Measurements from ENCODE around the gene GLDC. TPM values are rescaled to one million over a fixed set of nuclear protein-coding genes. Genes with fewer than 3 reads are reported as not detected.

Gene GLDC
- polyA plus RNA-seq, 2 donors = 2.3 to 2.7 TPM

DNA sequence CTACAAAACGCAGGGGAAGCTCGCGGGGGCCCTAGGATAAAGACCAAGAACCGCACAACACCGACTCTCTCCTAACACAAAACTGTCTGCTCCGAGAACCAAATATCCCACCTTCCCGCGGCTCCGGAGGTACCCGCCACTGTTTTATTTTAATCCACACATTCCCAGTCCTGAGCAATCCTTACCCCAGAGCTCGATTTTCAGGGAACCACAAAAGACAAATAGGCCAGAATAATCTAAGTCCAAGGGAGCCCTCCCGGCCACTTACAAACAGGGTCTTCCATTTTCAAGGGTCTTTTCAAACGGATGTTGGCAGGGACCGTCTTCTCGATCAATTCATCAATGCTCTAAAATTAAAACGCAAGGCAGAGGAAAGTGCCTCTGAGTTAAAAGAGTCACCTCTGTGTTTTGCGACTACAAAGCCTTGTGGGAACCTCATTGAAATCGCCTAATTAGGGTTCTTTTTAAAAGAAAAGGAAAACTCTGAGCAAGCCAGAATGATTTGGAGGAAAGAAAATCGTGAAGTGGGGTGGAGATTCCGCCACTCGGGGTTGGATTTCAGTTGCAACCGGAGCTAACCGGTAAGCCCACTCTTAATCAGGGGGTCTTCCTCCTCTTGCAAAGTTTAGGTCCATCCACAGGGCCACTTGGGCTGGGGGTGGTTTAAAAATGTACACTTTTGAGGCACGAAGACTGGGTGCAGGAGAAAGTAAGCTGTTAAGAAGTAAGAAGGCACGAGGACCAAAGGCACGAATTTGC lies 1.0 kb downstream of the GLDC start:
- peaks cover 0 to 5% of the 10 kb centered on the region in 2 donors for H3K27me3 ChIP-seq (ENCODE audit: control insufficient read depth in 1 of 2, insufficient read depth in 2 of 2, low read length in 2 of 2)
- 16 to 18% methylated on average over 26 of the region's 26 CpGs for WGBS, 2 donors
- H3K36me3 ChIP-seq (ENCODE audit: control insufficient read depth in 2 of 2, insufficient read depth in 2 of 2, low read length in 1 of 2) = peaks cover 0 to 2% of the 10 kb centered on the region in 2 donors
- no peaks in the 10 kb centered on the region for H3K9me3 ChIP-seq (ENCODE audit: control insufficient read depth in 2 of 2, insufficient read depth in 1 of 2, low read depth in 1 of 2, low read length in 1 of 2)
- H3K4me1 ChIP-seq (ENCODE audit: control insufficient read depth in 2 of 2, insufficient read depth in 2 of 2, low read length in 1 of 2) = peaks cover 0 to 8% of the 10 kb centered on the region in 2 donors
- no peak overlapping the region for H3K27ac ChIP-seq (ENCODE audit: low read depth in 2 of 2, low read length in 1 of 2)
- peak overlapping the region; percentile 41 to 50 for H3K4me3 ChIP-seq (ENCODE audit: low read depth in 1 of 2, low read length in 2 of 2)

DNA sequence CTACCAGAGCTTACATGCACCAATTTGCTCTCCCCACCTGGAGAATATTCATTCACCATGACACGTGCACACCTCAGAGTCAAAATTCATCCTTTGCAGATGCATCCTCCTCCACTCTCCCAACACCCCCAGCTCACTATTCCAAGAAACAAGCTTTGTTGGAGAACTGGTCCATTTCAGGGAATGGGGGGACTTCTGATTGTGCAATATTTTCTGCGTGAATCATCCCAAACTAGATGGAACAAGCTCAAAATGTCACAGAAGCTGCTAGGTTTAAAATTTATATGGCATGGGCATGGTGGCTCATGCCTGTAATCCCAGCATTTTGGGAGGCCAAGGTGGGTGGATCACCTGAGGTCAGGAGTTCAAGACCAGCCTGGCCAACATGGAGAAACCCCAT lies 3.6 kb downstream of the GLDC start:
- 47 to 60% methylated on average over 2 of the region's 2 CpGs for WGBS, 2 donors
- no peaks in the 10 kb centered on the region for H3K9me3 ChIP-seq (ENCODE audit: control insufficient read depth in 2 of 2, insufficient read depth in 1 of 2, low read depth in 1 of 2, low read length in 1 of 2)
- H3K27ac ChIP-seq (ENCODE audit: low read depth in 2 of 2, low read length in 1 of 2) = no peak overlapping the region
- peaks cover 0 to 5% of the 10 kb centered on the region in 2 donors for H3K27me3 ChIP-seq (ENCODE audit: control insufficient read depth in 1 of 2, insufficient read depth in 2 of 2, low read length in 2 of 2)
- peaks cover 0 to 2% of the 10 kb centered on the region in 2 donors for H3K36me3 ChIP-seq (ENCODE audit: control insufficient read depth in 2 of 2, insufficient read depth in 2 of 2, low read length in 1 of 2)
- H3K4me3 ChIP-seq (ENCODE audit: low read depth in 1 of 2, low read length in 2 of 2) = no peak overlapping the region
- peaks cover 0 to 8% of the 10 kb centered on the region in 2 donors for H3K4me1 ChIP-seq (ENCODE audit: control insufficient read depth in 2 of 2, insufficient read depth in 2 of 2, low read length in 1 of 2)

DNA sequence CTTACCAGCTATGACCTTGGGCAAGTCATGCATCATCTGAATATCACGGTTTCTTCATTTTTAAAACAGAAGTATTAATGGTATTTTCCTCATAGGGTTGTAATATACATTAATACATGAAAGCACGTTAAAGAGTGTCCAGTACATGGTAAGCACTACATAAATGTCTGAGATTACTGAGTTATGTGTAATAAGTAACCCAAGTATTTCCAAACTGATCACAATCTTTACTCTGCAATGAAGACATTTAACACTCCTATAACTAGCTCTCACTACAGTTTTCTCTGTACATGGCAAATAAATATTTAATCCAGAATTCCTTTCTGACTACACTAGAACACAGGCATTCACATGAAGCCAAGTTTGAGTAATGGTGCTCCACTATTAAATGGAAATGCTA lies 4.0 kb downstream of the GLDC start:
- H3K36me3 ChIP-seq (ENCODE audit: control insufficient read depth in 2 of 2, insufficient read depth in 2 of 2, low read length in 1 of 2) = peaks cover 0 to 2% of the 10 kb centered on the region in 2 donors
- H3K9me3 ChIP-seq (ENCODE audit: control insufficient read depth in 2 of 2, insufficient read depth in 1 of 2, low read depth in 1 of 2, low read length in 1 of 2) = no peaks in the 10 kb centered on the region
- 67 to 77% methylated on average over 2 of the region's 2 CpGs for WGBS, 2 donors
- H3K4me3 ChIP-seq (ENCODE audit: low read depth in 1 of 2, low read length in 2 of 2) = no peak overlapping the region
- no peak overlapping the region for H3K27ac ChIP-seq (ENCODE audit: low read depth in 2 of 2, low read length in 1 of 2)
- peaks cover 0 to 8% of the 10 kb centered on the region in 2 donors for H3K4me1 ChIP-seq (ENCODE audit: control insufficient read depth in 2 of 2, insufficient read depth in 2 of 2, low read length in 1 of 2)
- peaks cover 0 to 5% of the 10 kb centered on the region in 2 donors for H3K27me3 ChIP-seq (ENCODE audit: control insufficient read depth in 1 of 2, insufficient read depth in 2 of 2, low read length in 2 of 2)

DNA sequence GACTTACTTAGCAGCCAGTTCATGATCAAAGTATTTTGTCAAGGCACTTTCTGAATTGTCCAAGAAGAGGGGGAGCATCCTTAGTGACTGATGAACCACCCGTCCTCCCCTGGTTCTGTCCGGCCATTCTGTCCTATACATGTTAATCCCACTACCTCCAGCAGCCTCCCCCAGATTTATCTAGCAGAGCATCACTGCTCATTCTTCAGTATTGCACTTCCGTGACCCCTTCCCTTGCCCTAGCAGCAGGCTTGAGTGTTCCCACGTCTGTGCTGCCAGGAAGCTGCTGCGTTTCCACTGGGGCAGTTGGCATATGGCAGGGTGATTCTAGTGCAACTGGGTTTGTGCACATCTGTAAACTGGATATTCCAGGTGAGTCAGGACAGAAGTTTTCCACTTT lies 4.5 kb downstream of the GLDC start:
- Histone ChIP-seq H3K27ac (ENCODE audit: low read depth in 2 of 2, low read length in 1 of 2) (no peak overlapping the region), H3K4me3 (ENCODE audit: low read depth in 1 of 2, low read length in 2 of 2) (no peak overlapping the region), H3K9me3 (ENCODE audit: control insufficient read depth in 2 of 2, insufficient read depth in 1 of 2, low read depth in 1 of 2, low read length in 1 of 2) (no peaks in the 10 kb centered on the region), H3K36me3 (ENCODE audit: control insufficient read depth in 2 of 2, insufficient read depth in 2 of 2, low read length in 1 of 2) (peaks cover 0 to 2% of the 10 kb centered on the region in 2 donors), H3K27me3 (ENCODE audit: control insufficient read depth in 1 of 2, insufficient read depth in 2 of 2, low read length in 2 of 2) (peaks cover 0 to 5% of the 10 kb centered on the region in 2 donors), H3K4me1 (ENCODE audit: control insufficient read depth in 2 of 2, insufficient read depth in 2 of 2, low read length in 1 of 2) (peaks cover 0 to 6% of the 10 kb centered on the region in 2 donors)
- 71 to 76% methylated on average over 5 of the region's 5 CpGs for WGBS, 2 donors

DNA sequence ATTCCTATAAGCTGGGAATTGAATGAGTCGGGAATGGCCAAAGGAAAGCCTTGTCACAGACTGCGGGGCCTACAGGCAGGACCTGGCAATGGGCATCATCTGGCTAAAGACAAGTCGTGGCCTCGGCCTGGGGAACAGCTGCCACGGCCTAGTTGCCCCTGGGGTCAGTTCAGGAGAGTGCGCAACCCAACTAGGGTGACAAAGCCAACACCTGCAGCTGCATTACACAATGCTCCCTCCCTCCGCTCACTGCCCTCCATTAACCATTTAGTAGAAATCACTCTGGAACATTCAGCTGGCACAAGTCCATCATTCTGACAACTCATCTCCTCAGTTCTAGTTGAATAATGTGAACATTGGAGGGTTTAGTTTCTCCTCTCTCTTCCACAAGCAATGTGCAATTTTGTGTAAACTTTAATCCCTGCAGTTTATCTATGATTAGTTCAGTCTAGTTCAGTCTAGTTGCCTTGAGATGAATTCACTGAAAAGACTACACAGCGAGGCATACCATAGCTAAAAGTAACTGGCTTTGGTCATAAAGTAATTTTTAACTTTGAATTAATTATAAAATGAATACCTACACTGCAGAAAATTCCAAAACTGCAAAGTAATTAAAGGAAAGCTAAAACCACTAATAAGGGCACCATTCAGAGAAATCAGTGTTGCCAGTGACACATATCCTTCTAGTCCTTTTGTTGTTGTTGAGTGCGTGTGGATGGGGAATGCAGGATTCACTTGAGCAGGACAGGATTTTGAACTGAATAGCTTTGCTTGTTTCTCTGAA lies 5.1 kb downstream of the GLDC start:
- no peak overlapping the region for H3K27ac ChIP-seq (ENCODE audit: low read depth in 2 of 2, low read length in 1 of 2)
- WGBS, 2 donors = 59 to 61% methylated on average over 9 of the region's 9 CpGs
- no peak overlapping the region for H3K4me3 ChIP-seq (ENCODE audit: low read depth in 1 of 2, low read length in 2 of 2)
- peaks cover 0 to 4% of the 10 kb centered on the region in 2 donors for H3K4me1 ChIP-seq (ENCODE audit: control insufficient read depth in 2 of 2, insufficient read depth in 2 of 2, low read length in 1 of 2)
- no peaks in the 10 kb centered on the region for H3K9me3 ChIP-seq (ENCODE audit: control insufficient read depth in 2 of 2, insufficient read depth in 1 of 2, low read depth in 1 of 2, low read length in 1 of 2)
- H3K36me3 ChIP-seq (ENCODE audit: control insufficient read depth in 2 of 2, insufficient read depth in 2 of 2, low read length in 1 of 2) = peaks cover 0 to 2% of the 10 kb centered on the region in 2 donors
- H3K27me3 ChIP-seq (ENCODE audit: control insufficient read depth in 1 of 2, insufficient read depth in 2 of 2, low read length in 2 of 2) = peaks cover 0 to 5% of the 10 kb centered on the region in 2 donors

DNA sequence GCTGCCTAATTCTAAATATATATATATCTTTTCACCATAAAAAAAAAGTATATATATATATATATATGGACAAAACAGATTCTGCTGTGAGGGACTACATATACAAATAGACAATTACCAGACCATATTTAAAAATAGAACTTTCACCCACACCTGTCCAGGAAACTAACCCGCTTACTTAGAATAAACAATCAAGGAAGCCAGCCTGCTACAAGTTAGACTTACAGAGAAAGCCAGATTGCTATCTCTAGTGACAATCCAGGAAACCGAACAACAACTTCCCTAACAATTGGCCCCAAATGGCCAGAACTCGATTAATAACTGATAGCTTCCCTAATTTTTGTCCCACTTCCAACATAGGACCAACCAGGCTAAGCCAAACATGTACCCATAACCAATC lies 5.9 kb downstream of the GLDC start:
- WGBS, 2 donors = 72 to 75% methylated on average over 3 of the region's 3 CpGs
- peaks cover 0 to under 1% of the 10 kb centered on the region in 2 donors for H3K27me3 ChIP-seq (ENCODE audit: control insufficient read depth in 1 of 2, insufficient read depth in 2 of 2, low read length in 2 of 2)
- peaks cover 0 to 2% of the 10 kb centered on the region in 2 donors for H3K4me1 ChIP-seq (ENCODE audit: control insufficient read depth in 2 of 2, insufficient read depth in 2 of 2, low read length in 1 of 2)
- H3K4me3 ChIP-seq (ENCODE audit: low read depth in 1 of 2, low read length in 2 of 2) = no peak overlapping the region
- no peak overlapping the region for H3K27ac ChIP-seq (ENCODE audit: low read depth in 2 of 2, low read length in 1 of 2)
- no peaks in the 10 kb centered on the region for H3K9me3 ChIP-seq (ENCODE audit: control insufficient read depth in 2 of 2, insufficient read depth in 1 of 2, low read depth in 1 of 2, low read length in 1 of 2)
- peaks cover 0 to 2% of the 10 kb centered on the region in 2 donors for H3K36me3 ChIP-seq (ENCODE audit: control insufficient read depth in 2 of 2, insufficient read depth in 2 of 2, low read length in 1 of 2)

DNA sequence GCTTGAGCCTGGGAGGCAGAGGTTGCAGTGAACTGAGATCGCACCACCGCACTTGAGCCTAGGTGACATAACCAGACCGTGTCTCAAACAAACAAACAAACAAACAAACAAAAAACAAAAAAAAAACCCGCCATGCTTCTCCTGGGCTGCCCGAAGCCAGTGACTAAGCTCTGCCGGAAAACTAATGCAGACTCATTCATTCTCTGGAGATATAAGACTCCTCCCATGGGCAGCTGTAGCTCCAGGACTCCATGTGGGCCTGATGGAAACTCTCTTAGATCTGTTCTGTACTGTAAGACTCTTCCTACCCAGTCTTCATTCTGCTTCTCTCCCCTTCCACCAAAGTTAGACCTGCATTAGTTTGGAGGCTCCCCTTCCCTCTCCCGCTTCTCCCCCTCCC lies 11.1 kb downstream of the GLDC start:
- no peaks in the 10 kb centered on the region for H3K36me3 ChIP-seq (ENCODE audit: control insufficient read depth in 2 of 2, insufficient read depth in 2 of 2, low read length in 1 of 2)
- no peak overlapping the region for H3K4me3 ChIP-seq (ENCODE audit: low read depth in 1 of 2, low read length in 2 of 2)
- H3K4me1 ChIP-seq (ENCODE audit: control insufficient read depth in 2 of 2, insufficient read depth in 2 of 2, low read length in 1 of 2) = peaks cover 0 to 4% of the 10 kb centered on the region in 2 donors
- H3K9me3 ChIP-seq (ENCODE audit: control insufficient read depth in 2 of 2, insufficient read depth in 1 of 2, low read depth in 1 of 2, low read length in 1 of 2) = no peaks in the 10 kb centered on the region
- 87% methylated on average over 7 of the region's 7 CpGs for WGBS, 2 donors
- H3K27ac ChIP-seq (ENCODE audit: low read depth in 2 of 2, low read length in 1 of 2) = no peak overlapping the region
- no peaks in the 10 kb centered on the region for H3K27me3 ChIP-seq (ENCODE audit: control insufficient read depth in 1 of 2, insufficient read depth in 2 of 2, low read length in 2 of 2)

DNA sequence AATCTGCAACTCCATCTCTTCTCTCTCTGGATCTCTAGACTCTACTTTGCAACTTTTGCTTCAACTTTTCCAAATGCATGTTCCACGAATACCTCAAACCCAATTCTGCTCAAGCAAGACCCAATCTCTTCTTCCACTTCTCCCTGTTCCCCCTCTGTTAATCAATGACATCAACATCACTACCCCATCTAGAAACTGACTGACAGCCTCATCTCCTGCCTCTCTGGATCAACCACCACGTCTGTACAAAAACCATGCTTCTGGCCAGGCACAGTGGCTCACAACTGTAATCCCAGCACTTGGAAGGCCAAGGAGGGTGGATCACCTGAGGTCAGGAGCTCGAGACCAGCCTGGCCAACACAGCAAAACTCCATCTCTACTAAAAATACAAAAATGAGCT lies 12.2 kb downstream of the GLDC start:
- Histone ChIP-seq H3K4me3 (ENCODE audit: low read depth in 1 of 2, low read length in 2 of 2) (no peak overlapping the region), H3K9me3 (ENCODE audit: control insufficient read depth in 2 of 2, insufficient read depth in 1 of 2, low read depth in 1 of 2, low read length in 1 of 2) (no peaks in the 10 kb centered on the region), H3K4me1 (ENCODE audit: control insufficient read depth in 2 of 2, insufficient read depth in 2 of 2, low read length in 1 of 2) (peaks cover 0 to 4% of the 10 kb centered on the region in 2 donors), H3K36me3 (ENCODE audit: control insufficient read depth in 2 of 2, insufficient read depth in 2 of 2, low read length in 1 of 2) (no peaks in the 10 kb centered on the region), H3K27ac (ENCODE audit: low read depth in 2 of 2, low read length in 1 of 2) (no peak overlapping the region), H3K27me3 (ENCODE audit: control insufficient read depth in 1 of 2, insufficient read depth in 2 of 2, low read length in 2 of 2) (no peaks in the 10 kb centered on the region)
- 75 to 85% methylated on average over 3 of the region's 3 CpGs for WGBS, 2 donors

DNA sequence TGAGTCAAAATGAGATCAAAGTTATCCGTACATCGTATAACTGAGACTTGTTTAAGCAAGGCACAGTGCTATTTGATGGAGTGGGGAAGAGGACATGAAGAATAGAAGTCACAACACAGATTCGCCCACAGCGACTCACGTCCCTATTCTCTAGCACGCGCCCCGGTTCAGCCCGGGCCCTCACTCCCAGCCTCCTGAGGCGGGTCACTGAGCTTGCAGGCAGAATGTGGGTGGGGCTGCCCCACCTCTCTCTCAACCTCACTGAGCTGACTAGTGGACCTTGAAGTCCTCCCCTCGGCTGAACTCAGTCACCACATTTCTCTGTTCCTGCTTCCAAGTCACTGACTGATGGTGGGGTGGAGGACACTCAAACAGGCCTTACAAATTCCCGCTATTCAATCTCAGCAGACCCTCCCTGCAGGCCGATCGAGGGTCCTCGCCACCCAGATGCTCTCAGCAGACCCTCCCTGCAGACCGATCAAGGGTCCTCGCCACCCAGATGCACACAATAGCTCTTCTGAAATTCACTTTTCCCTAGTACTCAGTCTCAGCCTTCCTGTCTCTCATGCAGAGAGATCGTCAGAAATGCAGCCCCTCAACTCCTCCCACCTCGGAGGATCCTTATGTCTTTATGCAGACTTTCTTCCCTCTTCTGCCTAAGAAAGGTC lies 12.9 kb downstream of the GLDC start:
- Histone ChIP-seq H3K4me1 (ENCODE audit: control insufficient read depth in 2 of 2, insufficient read depth in 2 of 2, low read length in 1 of 2) (peaks cover 0 to 4% of the 10 kb centered on the region in 2 donors), H3K27me3 (ENCODE audit: control insufficient read depth in 1 of 2, insufficient read depth in 2 of 2, low read length in 2 of 2) (no peaks in the 10 kb centered on the region), H3K36me3 (ENCODE audit: control insufficient read depth in 2 of 2, insufficient read depth in 2 of 2, low read length in 1 of 2) (no peaks in the 10 kb centered on the region), H3K4me3 (ENCODE audit: low read depth in 1 of 2, low read length in 2 of 2) (no peak overlapping the region), H3K9me3 (ENCODE audit: control insufficient read depth in 2 of 2, insufficient read depth in 1 of 2, low read depth in 1 of 2, low read length in 1 of 2) (no peaks in the 10 kb centered on the region), H3K27ac (ENCODE audit: low read depth in 2 of 2, low read length in 1 of 2) (no peak overlapping the region)
- 78 to 79% methylated on average over 19 of the region's 19 CpGs for WGBS, 2 donors
